NCI-H2029 (cell line): ENCODE results near the gene SBNO2.

ENCODE experiments used
- DNase-seq: peaks from one replicate; lab custom pipeline; 2025; lab: John Stamatoyannopoulos, UW

SBNO2 gene

DNA sequence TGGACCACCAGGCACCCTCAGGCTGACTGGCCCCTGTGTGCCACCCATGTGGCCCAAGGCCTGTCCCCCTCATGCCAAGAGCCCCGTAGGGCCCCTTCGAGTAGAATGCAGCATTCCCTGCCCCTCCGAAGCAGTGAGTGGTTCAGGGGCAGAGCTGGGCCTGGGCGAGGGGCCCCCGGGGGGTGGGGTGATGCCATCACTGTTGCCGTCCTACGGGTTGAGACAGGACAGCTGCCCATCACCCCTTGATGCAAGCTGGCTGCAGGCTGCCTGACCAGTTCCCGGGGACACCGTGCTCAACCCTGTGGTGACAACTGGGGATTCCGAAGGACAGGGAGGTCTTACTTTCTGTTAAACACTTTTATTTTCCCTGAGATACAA is 4.7 kb downstream of the SBNO2 start:
- DNase-seq: no peak

DNA sequence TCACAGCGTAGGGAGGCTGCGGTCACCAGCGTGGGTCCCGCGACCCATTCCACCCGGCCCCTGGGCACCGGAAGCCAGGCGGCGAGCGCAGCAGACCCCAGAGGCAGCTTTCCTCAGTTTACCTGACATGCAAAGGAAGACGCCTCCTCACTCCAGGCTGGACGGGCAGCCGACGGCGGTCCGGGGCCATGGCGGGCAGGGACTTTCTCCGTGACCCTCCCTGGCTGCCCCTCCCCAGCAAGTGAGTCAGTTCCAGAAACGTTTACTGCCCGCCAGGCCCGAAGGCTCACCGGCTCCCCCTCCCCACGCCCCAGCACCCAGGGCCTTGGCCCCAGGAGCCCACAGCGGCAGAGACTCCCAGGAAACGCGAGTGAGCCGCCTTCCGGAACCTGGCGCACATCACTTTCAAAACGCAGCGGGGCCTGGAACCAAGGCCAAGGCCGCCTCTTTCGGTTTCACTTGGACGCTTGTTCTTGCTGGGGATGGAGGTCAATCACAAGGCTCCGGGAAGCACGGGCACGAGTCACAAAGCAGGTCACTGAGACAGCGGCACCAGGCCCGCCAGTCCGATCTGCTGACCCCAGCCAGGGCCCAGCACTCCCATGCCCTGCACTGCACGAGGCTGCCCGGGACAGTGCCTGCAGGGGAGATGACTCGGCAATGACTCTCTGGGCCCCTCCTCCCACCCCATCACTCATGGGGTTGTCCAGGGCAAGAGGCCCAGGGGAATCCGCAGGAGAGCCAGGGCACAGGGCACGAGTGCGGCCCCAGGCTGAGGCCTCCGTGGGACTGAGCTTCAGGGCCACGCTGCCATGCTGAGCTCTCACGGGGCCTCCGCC is 5.3 kb downstream of the SBNO2 start:
- no peak for DNase-seq

GRCh38 chr19:1167687-1168571 is 6.1 kb downstream of the SBNO2 start:
- no peak for DNase-seq

DNA sequence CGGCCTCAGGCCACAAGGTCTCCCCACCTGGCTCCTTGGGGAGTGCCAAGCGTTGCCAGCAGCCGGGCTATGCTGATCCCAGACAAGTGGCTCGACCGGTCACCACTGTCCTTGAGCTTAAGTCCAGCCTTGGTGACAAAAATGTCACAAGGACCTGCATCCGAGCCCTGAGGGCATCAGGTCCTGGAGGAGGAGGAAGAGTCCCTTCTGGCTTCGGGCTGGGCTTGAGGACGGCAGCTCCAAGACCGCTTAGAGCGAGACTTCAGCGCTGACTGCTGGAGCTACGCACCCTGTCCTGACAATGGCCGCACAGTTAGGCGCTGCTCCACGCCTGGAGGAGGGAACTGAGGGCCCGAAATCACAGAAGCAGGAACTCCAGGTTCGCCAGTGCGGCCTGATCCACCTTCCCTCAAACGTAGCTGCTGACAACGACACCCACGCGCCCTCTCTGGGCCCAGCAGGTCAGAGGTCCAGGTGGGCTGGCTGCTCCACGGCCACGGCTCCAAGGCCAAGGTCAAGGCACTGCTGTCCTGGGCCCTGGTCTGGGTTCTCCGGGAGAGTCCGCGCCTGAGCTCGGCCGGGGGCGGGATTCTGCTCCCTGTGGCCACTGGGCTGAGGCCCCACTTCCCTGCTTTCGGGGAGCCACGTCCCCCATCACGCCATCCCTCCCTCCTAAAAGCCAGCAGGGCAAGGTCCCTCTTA is 7.0 kb downstream of the SBNO2 start:
- DNase-seq: no peak

DNA sequence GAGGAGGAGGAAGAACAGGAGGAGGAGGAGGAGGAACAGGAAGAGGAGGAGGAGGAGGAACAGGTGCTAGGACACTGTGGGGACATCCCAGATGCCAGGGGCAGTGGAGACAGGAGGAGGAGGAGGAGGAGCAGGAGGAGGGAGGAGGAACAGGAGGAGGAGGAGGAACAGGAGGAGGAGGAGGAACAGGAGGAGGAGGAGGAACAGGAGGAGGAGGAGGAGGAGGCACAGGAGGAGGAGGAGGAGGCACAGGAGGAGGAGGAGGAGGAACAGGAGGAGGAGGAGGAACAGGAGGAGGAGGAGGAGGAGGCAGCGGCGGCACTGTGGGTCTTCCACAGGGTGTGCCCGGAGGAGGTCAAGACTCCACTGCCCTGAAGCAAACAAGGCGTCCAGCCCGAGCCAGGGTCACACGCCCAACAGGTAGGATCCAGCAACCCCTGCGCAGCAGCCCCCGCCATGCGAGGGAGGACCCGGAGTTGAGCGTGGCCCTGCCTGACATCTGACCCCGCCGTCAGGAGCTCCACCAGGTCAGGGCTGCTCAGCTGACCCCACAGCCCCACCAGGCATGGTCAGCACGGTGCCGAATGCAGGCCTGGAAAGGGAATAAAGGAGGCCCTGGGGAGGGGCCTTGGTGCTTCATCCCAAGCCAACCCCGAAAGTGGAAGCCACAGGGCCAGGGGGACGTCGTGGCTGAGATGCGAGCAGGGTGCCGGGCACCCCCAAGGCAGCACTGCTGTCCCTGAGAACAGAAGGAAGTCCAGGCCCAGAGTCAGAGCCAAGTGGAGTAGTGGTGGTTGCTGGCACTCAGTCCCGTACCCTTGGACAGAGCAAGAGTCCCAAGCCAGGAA is 9.2 kb downstream of the SBNO2 start:
- no peak for DNase-seq

- no peak for DNase-seq
Observed at GRCh38 chr19:1163934-1164683, 10.0 kb downstream of the SBNO2 start.

- DNase-seq: no peak
Observed at GRCh38 chr19:1163283-1163933, 10.7 kb downstream of the SBNO2 start.

DNA sequence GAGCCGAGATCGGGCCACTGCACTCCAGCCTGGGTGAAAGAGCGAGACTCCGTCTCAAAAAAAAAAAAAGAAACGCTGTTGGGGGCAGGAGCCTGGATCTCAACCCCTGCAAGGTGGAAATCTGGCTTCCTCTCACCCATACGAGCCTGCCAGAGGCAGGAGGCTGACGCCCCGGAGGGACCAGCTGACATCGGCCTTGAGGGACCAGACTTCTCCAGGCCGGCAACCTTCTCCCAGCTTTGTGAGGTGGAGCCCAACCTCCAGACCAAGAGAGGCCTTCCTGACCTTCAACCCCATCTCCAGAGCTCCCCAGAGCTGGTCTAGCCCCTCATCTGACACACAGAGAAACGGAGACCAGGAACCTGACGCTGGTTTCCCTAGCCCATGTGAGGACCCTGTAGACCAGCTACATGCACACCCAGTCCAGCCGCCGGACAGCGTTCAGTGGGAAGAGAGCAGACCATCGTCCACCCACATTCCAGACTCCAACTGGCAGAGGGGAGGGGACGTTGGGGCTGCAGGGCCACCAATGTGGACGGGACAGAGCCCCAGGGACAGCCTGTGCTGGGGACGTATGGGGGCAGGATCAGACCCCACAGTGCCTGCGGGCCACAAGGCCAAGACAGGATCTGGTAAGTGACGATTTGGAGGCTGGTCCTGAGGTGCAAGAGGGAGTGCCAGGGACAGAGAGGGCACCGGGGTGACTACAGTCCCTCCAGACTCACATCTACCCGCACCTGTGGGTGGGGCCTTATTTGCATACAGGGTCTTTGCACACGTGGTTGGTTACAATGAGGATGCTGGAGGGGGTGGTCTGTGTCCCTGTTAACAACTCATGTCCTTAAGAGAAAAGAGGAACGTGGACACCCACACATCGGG is 11.4 kb downstream of the SBNO2 start:
- DNase-seq: no peak

- peak; percentile 82 for DNase-seq
Observed at GRCh38 chr19:1161716-1162115, 12.4 kb downstream of the SBNO2 start.

GRCh38 chr19:1159864-1160595 is 14.0 kb downstream of the SBNO2 start:
- no peak for DNase-seq

GRCh38 chr19:1158885-1159448 is 15.1 kb downstream of the SBNO2 start:
- no peak for DNase-seq

DNA sequence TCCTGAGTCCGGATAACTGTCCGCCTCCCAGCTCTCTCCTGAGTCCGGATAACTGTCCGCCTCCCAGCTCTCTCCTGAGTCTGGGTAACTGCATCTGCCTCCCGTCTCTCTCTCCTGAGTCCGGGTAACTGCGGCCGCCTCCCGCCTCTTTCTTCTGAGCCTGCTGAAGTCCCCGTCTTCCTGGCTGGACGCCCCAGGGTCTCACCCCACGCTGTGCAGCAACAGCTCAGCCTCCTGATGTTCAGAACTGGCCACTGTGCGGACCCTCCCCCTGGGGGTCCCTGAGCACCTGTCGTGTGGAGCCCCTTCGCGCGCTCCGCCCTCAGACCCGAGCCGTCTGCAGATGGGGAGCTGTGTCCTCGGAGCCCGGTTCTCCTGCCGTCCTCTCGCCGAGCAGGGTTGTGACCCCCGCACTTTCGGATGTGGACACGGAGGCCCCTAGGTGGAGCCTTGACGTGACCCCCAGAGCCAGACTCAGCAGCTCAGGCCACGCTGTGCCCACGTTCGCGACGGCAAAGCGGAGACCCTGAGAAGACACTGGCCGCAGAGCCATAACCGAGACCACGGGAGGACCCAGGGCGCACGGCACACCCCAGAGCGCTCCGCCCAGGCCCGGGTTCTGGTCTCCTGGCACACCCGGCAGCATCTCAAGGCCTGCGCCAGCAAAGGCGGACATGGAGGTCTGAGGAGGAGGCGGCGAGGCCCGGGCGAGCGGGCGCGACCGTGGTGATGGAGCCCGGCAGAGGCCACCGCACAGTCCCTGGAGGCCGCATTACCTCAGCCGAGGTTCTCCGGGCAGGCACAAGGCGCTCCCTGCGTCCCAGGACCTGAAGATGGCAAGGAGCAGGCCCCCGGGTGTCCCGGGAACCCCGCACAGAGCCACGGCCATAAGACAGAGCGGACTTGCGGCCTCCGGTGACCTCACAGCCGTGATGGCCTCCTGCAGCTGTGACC is 15.9 kb downstream of the SBNO2 start:
- DNase-seq: no peak

DNA sequence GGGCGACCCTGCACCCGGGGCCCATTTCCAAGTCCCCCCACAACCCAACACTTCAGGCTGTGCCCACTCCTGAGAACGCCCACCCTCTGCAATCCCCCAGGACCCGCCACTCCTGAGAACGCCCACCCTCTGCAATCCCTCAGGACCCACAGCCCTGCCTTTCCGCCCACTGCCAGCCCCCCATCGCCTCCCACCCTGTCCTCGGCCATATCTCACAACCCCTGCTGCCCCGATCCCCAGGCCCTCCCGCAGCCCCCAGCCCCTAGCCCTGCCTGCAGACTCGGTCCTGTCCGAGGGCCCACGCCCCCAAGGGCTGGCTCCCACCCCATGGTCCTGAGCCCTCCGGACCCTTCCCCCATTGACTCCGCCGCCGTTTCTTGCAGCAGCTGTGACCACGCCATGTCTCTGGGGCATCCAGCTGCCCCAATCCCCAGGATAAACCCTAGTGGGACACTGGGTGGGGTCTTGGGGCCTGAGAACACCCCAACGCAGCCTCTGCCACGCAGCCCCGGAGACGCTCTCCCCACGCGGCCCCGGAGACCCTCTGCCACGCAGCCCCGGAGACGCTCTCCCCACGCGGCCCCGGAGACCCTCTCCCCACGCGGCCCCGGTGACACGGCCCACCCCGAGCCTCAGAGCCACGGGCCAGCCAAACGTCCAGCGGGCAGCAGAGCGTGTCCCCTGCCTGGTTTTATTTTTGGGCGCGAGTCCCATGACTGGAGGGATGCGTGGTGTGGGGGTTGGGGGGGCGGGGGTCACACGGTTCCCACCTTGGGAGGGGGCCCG is 17.0 kb downstream of the SBNO2 start:
- DNase-seq: no peak

DNA sequence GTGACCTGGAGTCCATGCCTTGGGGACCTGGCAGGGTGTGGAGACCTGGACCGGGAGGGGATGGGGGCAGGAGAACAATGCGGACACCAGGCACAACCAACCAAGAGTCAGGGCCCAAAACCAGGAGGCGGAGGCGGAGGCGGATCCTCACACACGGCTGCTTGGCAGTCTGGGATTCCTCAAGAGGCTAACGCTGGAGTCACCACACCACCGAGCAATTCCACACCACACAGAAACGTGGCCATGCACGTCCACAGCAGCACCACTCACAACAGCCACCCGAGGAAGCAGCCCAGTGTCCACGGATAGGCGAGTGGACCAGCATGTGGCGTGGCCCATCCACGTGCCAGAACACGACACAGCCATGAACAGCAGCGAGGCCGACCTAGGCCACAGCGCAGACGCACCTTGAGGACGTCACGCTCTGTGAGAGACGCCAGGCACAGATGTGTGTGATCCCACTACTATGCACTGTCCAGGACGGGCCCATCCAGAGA is 17.7 kb downstream of the SBNO2 start:
- no peak for DNase-seq

DNA sequence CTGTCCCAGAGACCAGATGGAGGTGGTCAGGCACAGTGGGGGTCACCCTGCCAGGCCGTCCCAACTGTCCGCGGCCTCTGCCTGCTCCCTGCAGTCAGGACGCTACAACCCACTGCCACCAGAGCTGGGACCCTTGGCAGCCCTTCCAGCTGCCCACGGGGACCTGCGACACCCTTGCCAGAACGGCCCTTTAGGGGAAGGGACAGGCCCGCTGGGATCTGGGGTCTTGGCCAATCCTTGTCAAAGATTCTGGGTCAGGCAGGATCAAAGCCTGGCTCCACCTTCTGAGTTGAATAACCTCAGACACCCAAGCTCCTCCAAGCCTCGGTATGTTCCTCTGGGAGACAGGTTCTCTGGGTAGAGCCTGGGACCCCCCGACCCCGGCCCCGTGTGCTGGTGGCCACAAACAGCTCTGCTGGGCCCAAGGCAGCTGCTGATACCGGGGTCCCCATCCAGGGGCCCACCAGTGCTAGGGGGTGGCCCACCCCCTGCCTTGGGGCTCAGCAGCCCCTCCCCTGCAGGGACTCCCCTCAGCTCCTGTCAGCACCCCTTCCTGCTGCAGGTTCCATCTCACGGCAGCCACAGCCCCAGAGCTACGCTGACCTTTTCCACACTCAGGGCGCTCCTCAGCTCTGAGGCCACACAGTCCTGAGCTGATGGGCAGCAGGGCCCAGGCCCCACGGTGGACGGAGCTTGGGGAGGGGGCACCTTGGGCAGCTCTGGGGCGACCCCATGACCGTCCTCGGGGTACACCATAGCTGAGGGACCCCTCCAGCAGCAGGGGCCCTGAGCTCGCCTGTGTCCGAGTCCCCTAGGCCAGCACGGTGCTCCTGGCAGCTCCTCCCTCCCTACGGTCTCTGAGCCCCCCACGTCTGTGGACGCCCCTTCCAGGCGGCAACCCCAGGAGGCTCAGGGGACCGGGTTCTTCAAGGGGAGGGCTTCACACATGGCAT is 18.4 kb downstream of the SBNO2 start:
- no peak for DNase-seq
